Thyroid gland (tissue), 4 donors: ENCODE data around the gene MAFG. TPM values are rescaled to one million over a fixed set of nuclear protein-coding genes. Genes with fewer than 3 reads are reported as not detected.

ENCODE experiments used
- DNase-seq, 2 donors: peaks; one replicate each; pipeline ENCODE4 v3.0.0-alpha.2; 2019
- H3K27ac ChIP-seq, 3 donors: fragments of 200-600 bp; sonication (generic); 1 replicate in 2 of 3; 2 replicates in 1 of 3; pipeline ENCODE4 v1.5.1; 2016 to 2019; ENCODE audit warnings: mild to moderate bottlenecking in 1 of 3, moderate library complexity in 1 of 3
- H3K27me3 ChIP-seq: fragments of 200-600 bp; sonication (generic); one replicate; pipeline ENCODE4 v1.5.1; 2019
- H3K36me3 ChIP-seq, 2 donors: fragments of 200-600 bp; sonication (generic); one replicate each; pipeline ENCODE4 v1.5.1; 2016 to 2019
- H3K4me1 ChIP-seq, 2 donors: fragments of 200-600 bp; sonication (generic); one replicate each; pipeline ENCODE4 v1.5.1; 2017 to 2019
- H3K4me3 ChIP-seq, 3 donors: fragments of 200-600 bp; sonication (generic); replicated peaks in 1 of 3; 1 replicate in 2 of 3; 2 replicates in 1 of 3; pipeline ENCODE4 v1.5.1; 2016; ENCODE audit warnings: mild to moderate bottlenecking in 1 of 3
- H3K9me3 ChIP-seq: fragments of 200-600 bp; sonication (generic); one replicate; pipeline ENCODE4 v1.5.1; 2017
- POLR2A ChIP-seq, 2 donors: fragments of 450-650 bp; IDR thresholded peaks; one replicate each; pipeline ENCODE4 v1.6.1; 2017; ENCODE audit warnings: antibody characterized with exemption in 2 of 2, mild to moderate bottlenecking in 2 of 2, moderate library complexity in 1 of 2
- WGBS, 2 donors: methylation state at CpG; one replicate each; pipeline ENCODE4 v1.1.5; 2017; 5-methylcytosine and 5-hydroxymethylcytosine counted together
- intact Hi-C: fragments of 100-400 bp; cut with DNase I; formaldehyde crosslinking; loops from one replicate; pipeline ENCODE4 v1.15.1; 2023
- total RNA-seq, 4 donors: library from RNA; depleted of rRNA; stranded (reverse); fragments of >200 nt; gene quantifications; one replicate each; pipeline ENCODE4 v1.2.3, GENCODE V29; 2016
- TF ChIP-seq, protein P1 (sequence below), 6 experiments: fragments of 200-600 bp in 3 of 6; fragments of 450-650 bp in 3 of 6; sonication (generic) in 3 of 6; IDR thresholded peaks; one replicate each; pipeline ENCODE4 v1.5.1; 2016 to 2019; ENCODE audit warnings: antibody characterized with exemption in 6 of 6, mild to moderate bottlenecking in 2 of 6, inconsistent platforms in 1 of 6, moderate library complexity in 1 of 6

Gene MAFG
- total RNA-seq, 4 donors from 2014 or later = 28.2 to 51.8 (median 36.4) TPM

DNA sequence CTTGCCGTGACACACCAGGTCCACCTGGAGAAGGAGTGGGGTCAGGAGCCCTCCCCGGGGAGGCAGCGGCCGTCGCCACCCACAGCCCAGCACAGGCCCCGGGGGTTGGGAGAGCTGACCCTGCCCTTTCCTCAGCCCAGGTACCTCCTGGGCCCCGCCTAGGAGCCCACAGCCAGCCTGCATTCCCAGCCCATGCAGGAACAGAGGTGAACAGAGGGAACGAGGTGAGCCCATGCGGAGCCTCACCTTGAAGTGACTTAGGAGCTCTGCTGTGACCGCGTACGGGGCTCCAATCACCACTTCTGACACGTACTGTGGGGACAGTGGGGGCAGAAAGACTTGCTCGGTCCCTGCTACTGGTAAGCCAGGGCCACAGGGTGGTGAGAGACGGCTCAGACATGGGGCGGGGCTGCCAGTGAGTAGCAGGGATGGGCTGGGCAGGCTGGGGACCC lies 22.1 kb downstream of the MAFG start:
- Histone ChIP-seq H3K36me3 (peaks cover 0 to 6% of the 10 kb centered on the region in 2 donors), H3K27ac (no peak overlapping the region), H3K9me3 (no peaks in the 10 kb centered on the region), H3K4me1 (peaks cover 8 to 28% of the 10 kb centered on the region in 2 donors), H3K4me3 (no peak overlapping the region), H3K27me3 (no peaks in the 10 kb centered on the region)
- WGBS, 2 donors = 89 to 100% methylated on average over 1 to 16 of the region's 16 CpGs
- TF ChIP-seq, protein P1, sequence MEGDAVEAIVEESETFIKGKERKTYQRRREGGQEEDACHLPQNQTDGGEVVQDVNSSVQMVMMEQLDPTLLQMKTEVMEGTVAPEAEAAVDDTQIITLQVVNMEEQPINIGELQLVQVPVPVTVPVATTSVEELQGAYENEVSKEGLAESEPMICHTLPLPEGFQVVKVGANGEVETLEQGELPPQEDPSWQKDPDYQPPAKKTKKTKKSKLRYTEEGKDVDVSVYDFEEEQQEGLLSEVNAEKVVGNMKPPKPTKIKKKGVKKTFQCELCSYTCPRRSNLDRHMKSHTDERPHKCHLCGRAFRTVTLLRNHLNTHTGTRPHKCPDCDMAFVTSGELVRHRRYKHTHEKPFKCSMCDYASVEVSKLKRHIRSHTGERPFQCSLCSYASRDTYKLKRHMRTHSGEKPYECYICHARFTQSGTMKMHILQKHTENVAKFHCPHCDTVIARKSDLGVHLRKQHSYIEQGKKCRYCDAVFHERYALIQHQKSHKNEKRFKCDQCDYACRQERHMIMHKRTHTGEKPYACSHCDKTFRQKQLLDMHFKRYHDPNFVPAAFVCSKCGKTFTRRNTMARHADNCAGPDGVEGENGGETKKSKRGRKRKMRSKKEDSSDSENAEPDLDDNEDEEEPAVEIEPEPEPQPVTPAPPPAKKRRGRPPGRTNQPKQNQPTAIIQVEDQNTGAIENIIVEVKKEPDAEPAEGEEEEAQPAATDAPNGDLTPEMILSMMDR (IDR thresholded peaks at IDR 0.05) = no peak
- no peak for TF ChIP-seq POLR2A (IDR thresholded peaks at IDR 0.05)
- DNase-seq = no peak
- intact Hi-C loops = no loop called here

GRCh38 chr17:81904600-81905423 lies 22.7 kb downstream of the MAFG start:
- intact Hi-C loops = no loop called here
- WGBS, 2 donors = 95 to 96% methylated on average over 14 of the region's 28 CpGs
- H3K36me3 ChIP-seq = peaks cover 0 to 7% of the 10 kb centered on the region in 2 donors
- no peak for DNase-seq
- no peak overlapping the region for H3K4me3 ChIP-seq
- H3K9me3 ChIP-seq = no peaks in the 10 kb centered on the region
- no peak overlapping the region for H3K27ac ChIP-seq
- H3K27me3 ChIP-seq = no peaks in the 10 kb centered on the region
- H3K4me1 ChIP-seq = peaks cover 1 to 22% of the 10 kb centered on the region in 2 donors
- TF ChIP-seq, protein P1 (IDR thresholded peaks at IDR 0.05) = no peak
- no peak for TF ChIP-seq POLR2A (IDR thresholded peaks at IDR 0.05)

DNA sequence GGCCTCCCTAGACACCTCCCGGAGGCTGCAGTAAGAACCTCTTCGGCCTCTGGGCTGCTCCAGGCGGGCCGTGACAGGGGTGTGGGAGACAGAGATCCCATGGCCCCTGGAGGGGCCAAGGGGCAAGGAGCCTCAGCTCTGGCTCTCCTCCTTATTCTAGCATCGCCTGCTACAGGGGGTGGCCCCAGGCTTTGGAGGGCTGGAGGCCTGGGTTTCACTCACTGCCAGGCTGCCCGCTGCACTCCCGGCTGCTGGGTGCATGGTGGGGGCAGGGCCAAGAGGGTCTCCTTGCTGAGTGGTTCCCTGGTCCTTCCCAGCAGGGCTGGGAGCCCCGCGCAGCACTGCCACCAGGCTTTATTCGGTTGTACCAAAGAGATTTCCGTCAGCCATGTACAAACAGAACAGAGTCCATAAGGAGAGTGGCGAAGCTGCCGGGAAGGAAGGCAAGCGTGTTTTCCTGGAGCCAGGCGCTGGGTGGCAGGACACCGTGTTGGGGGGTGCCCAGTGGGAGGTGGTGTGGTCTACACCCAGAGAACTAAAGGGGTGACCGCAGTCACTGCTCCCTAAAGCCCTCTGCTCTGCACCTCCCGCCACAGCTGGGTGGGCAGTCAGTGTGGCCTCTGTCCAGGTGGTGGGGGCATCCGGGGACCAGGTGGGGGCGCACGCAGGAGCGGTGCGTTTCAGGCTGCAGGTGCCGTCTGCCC lies 23.5 kb downstream of the MAFG start:
- Histone ChIP-seq H3K27me3 (no peaks in the 10 kb centered on the region), H3K9me3 (no peaks in the 10 kb centered on the region), H3K4me1 (peaks cover 0 to 14% of the 10 kb centered on the region in 2 donors), H3K4me3 (no peak overlapping the region), H3K27ac (no peak overlapping the region), H3K36me3 (peaks cover 0 to 12% of the 10 kb centered on the region in 2 donors)
- WGBS, 2 donors = 92 to 96% methylated on average over 18 to 21 of the region's 24 CpGs
- intact Hi-C loops = no loop called here
- no peak for DNase-seq
- TF ChIP-seq, protein P1 (IDR thresholded peaks at IDR 0.05) = no peak
- no peak for TF ChIP-seq POLR2A (IDR thresholded peaks at IDR 0.05)

- 97% methylated on average over 6 to 7 of the region's 10 CpGs for whole genome bisulfite sequencing, 2 donors
- DNase-seq = no peak
- H3K36me3 ChIP-seq = peaks cover 3 to 16% of the 10 kb centered on the region in 2 donors
- H3K4me3 ChIP-seq = no peak overlapping the region
- H3K9me3 ChIP-seq = no peaks in the 10 kb centered on the region
- H3K4me1 ChIP-seq = peaks cover 0 to 14% of the 10 kb centered on the region in 2 donors
- no peak overlapping the region for H3K27ac ChIP-seq
- intact Hi-C loops = no loop called here
- no peak for TF ChIP-seq POLR2A (IDR thresholded peaks at IDR 0.05)
- TF ChIP-seq, protein P1 (IDR thresholded peaks at IDR 0.05) = no peak
- H3K27me3 ChIP-seq = no peaks in the 10 kb centered on the region
Observed at GRCh38 chr17:81903415-81903831, 24.1 kb downstream of the MAFG start.
